Astrocyte of the cerebellum (primary cell): ENCODE data around the gene MAGI1.
A peak's percentile ranks its signal among the peaks of the same experiment; 100 is the strongest.

ENCODE experiments used
- DNase-seq: peaks from one replicate; pipeline ENCODE4 v3.0.0-alpha.2; 2011; ENCODE audit warnings: low read depth
- H3K4me3 ChIP-seq: 2 replicates; pipeline ENCODE4 v1.5.1; 2011; ENCODE audit warnings: mild to moderate bottlenecking, low read depth, low read length, moderate library complexity
- in situ Hi-C: cut with HindIII; loops from 2 replicates; pipeline ENCODE4 v1.10.0; 2017; ENCODE audit warnings: low sequenced_read_pairs
- TF ChIP-seq, protein P1 (sequence below): IDR thresholded peaks from 2 replicates; pipeline ENCODE4 v1.5.1; 2012; ENCODE audit warnings: low read length, low read depth, moderate library complexity, mild to moderate bottlenecking; ENCODE audit errors: missing control alignments

Gene MAGI1

DNA sequence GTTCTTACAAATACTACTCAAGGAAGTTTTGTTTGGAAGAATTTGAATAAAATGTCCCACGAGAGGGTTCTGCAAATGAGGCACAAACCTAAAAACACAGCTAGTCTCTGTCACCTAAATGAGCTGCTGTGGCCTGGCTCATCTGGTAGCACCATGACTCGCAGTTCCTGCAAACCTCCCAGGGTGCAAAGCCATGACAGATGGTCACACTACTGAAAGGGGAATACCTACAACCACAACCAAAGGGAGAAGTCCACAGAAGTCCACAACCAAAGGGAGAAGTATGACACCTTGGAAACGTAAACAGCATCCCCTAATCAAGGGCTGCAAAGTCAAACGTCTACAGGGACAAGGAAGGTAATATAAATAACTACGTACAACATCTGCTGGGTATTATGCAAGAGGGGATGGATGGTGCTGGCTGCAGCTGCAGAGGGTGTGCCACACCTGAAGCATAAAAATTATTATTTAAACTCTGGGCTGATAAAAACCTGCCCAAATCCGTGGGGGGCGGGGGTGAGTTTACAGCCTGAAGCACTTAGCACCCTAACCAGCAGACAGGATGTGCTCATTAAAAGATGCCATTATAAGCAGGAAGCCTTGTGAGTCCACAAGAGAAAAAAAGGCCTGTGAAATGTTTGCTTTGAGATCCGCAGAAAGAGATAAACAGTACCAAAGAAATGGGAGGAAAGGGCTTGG, 184.0 kb downstream of the MAGI1 start:
- no peak for DNase-seq
- TF ChIP-seq, protein P1, sequence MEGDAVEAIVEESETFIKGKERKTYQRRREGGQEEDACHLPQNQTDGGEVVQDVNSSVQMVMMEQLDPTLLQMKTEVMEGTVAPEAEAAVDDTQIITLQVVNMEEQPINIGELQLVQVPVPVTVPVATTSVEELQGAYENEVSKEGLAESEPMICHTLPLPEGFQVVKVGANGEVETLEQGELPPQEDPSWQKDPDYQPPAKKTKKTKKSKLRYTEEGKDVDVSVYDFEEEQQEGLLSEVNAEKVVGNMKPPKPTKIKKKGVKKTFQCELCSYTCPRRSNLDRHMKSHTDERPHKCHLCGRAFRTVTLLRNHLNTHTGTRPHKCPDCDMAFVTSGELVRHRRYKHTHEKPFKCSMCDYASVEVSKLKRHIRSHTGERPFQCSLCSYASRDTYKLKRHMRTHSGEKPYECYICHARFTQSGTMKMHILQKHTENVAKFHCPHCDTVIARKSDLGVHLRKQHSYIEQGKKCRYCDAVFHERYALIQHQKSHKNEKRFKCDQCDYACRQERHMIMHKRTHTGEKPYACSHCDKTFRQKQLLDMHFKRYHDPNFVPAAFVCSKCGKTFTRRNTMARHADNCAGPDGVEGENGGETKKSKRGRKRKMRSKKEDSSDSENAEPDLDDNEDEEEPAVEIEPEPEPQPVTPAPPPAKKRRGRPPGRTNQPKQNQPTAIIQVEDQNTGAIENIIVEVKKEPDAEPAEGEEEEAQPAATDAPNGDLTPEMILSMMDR = no peak
- in situ Hi-C loops = no loop called here
- H3K4me3 ChIP-seq = no peak overlapping the region

DNA sequence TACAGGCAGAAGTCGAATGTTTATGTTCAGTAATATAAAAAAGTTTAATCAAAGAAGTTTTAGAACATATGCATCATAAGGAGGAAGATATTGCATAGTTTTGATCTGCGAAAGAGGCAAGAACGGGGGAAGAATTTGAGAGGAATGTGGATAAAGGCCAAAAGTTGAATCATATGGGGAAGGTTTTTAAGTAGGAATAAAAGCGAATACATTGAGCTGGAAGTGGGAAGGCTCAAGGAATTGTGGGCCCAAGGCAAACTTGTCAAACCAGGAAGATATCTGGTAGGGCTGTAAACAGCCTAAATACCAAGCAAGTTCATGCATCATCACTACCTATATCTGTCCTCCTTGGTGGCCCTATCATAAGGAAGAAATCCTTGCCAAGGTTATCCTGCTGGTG, 186.9 kb downstream of the MAGI1 start:
- in situ Hi-C loops = no loop called here
- no peak overlapping the region for H3K4me3 ChIP-seq
- peak; percentile 29 for DNase-seq
- TF ChIP-seq, protein P1 = no peak

DNA sequence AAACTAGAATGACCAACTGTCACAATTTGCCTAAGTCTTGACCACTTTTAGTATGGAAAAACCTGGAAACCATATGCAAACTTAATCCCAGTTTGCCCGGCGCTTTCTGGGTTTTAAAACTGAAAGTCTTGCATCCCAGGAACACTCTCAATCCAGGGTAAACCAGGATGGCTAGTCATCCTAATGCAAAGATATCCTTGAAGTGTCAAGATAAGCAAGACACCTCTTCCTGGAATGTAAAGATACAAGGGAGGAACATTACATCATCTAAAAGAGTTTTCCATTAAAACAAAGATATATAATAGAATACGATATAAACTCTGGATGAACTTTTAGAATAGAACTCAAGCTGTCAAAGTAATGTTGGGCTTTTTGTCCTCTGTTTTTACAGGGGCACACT, 188.5 kb downstream of the MAGI1 start:
- in situ Hi-C loops = no loop called here
- no peak for DNase-seq
- H3K4me3 ChIP-seq = no peak overlapping the region
- TF ChIP-seq, protein P1 = no peak

DNA sequence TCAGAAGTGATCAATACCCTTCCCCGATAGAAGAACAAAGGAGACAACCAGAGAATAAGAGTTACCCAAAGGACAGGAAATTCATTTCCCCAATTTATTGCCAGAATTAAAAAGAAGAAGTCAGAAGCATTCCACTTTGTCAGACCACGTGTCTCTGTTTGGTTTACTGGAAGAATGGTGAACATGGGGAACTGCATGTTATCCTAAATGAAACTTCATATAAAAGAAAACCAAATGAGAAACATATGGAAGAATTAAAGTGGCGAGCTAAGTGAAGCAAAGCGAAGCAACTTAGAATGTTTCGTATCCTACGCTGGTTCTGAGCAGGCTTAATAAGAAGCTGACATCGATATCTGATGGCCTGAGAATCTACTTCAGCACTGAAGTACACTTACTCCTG, 190.7 kb downstream of the MAGI1 start:
- no peak for DNase-seq
- TF ChIP-seq, protein P1 = no peak
- in situ Hi-C loops = no loop called here
- H3K4me3 ChIP-seq = no peak overlapping the region

DNA sequence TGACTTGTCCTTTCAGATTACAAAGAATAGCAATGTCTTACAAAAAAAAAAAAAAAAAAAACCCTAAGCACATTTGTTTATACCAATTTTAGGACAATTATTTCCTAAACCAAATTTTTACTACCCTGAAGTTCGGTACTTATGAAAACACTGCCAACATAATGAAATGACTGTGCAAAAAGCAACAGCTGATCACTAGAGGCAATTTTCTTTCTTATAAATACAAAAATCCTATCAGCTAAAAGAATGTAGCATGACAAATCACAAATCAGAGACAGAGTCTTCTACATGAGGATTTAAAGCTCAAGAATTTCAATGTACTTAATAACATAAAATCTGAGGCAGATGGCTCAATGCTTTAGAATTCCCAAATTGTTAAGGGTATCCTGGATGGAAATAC, 191.8 kb downstream of the MAGI1 start:
- DNase-seq = no peak
- TF ChIP-seq, protein P1 = no peak
- in situ Hi-C loops = no loop called here
- H3K4me3 ChIP-seq = no peak overlapping the region

DNA sequence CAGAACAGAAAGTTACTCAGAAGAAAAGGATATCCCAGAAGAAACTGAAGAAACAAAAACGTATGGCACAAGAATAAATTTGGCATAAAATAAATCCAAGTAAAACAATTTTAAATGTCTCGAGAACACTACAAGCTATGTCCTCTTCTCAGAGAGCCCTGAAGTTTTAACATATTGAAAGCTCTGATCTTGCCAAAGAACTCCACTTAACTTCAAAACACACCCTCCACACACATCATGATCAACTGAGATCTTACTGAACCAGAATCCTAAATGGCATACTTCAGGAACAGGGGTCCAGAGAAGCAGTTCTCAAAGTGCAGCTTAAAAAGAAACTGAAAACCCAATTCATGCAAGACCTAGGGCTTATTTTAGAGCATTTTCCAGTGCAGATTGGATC, 194.3 kb downstream of the MAGI1 start:
- in situ Hi-C loops = no loop called here
- no peak for DNase-seq
- TF ChIP-seq, protein P1 = no peak
- H3K4me3 ChIP-seq = no peak overlapping the region
